Measurements from ENCODE around the gene DNAAF1. TPM values are rescaled to one million over a fixed set of nuclear protein-coding genes. Genes with fewer than 3 reads are reported as not detected.

Gene DNAAF1
- total and polyA plus RNA-seq, 2 donors (not counting 3 experiments of a cell fraction or from before 2014, with no cell fraction given), result 0.01 TPM; not detected in 1

- Histone ChIP-seq H3K79me2 (ENCODE audit: control insufficient read depth, insufficient read depth, low read length) (peaks cover 13% of the 10 kb centered on the region), H3K9me1 (replicated peaks; ENCODE audit: control insufficient read depth, extremely low read depth, insufficient read depth, low read length) (no peaks in the 10 kb centered on the region), H4K20me1 (replicated peaks; ENCODE audit: control insufficient read depth, extremely low read depth, insufficient read depth, low read length) (no peaks in the 10 kb centered on the region), H3K36me3 (ENCODE audit: control insufficient read depth in 2 of 2, extremely low read depth in 1 of 2, insufficient read depth in 2 of 2, low read length in 2 of 2) (peaks cover 4 to 5% of the 10 kb centered on the region in 2 experiments), H3K4me2 (ENCODE audit: insufficient read depth, low read length) (no peak overlapping the region), H2AFZ (ENCODE audit: low read depth, low read length) (no peak overlapping the region), H3K4me3 (replicated peaks in 1 of 3; ENCODE audit: insufficient read depth in 1 of 3, low read depth in 1 of 3, low read length in 3 of 3) (no peak overlapping the region), H3K4me1 (ENCODE audit: control insufficient read depth, extremely low read depth, insufficient read depth, low read length) (peaks cover 10% of the 10 kb centered on the region), H3K27me3 (ENCODE audit: control insufficient read depth in 2 of 2, insufficient read depth in 2 of 2, low read length in 2 of 2) (no peaks in the 10 kb centered on the region), H3K9me3 (replicated peaks; ENCODE audit: control insufficient read depth, insufficient read depth, low read length) (no peaks in the 10 kb centered on the region), H3K9ac (replicated peaks; ENCODE audit: extremely low read depth, insufficient read depth, low read length) (no peak overlapping the region), H3K27ac (ENCODE audit: insufficient read depth, low read depth, low read length) (no peak overlapping the region)
- intact Hi-C loops (cut with micrococcal nuclease), result no loop called here
- DNase-seq (ENCODE audit: low read depth, low spot score) (no peak), FAIRE-seq (no peak)
- TF ChIP-seq GATA2 (IDR thresholded peaks at IDR 0.05; ENCODE audit: insufficient read depth, insufficient read length, low read depth, low read length) (no peak), EZH2 (IDR thresholded peaks at IDR 0.05; ENCODE audit: borderline replicate concordance, low read depth, low read length, severe bottlenecking) (no peak), POLR2A (IDR thresholded peaks at IDR 0.05; ENCODE audit: low read depth, low read length) (no peak), POLR2AphosphoS5 (IDR thresholded peaks at IDR 0.05; ENCODE audit: insufficient read depth, low read depth, low read length) (no peak)
- TF ChIP-seq, protein P1, sequence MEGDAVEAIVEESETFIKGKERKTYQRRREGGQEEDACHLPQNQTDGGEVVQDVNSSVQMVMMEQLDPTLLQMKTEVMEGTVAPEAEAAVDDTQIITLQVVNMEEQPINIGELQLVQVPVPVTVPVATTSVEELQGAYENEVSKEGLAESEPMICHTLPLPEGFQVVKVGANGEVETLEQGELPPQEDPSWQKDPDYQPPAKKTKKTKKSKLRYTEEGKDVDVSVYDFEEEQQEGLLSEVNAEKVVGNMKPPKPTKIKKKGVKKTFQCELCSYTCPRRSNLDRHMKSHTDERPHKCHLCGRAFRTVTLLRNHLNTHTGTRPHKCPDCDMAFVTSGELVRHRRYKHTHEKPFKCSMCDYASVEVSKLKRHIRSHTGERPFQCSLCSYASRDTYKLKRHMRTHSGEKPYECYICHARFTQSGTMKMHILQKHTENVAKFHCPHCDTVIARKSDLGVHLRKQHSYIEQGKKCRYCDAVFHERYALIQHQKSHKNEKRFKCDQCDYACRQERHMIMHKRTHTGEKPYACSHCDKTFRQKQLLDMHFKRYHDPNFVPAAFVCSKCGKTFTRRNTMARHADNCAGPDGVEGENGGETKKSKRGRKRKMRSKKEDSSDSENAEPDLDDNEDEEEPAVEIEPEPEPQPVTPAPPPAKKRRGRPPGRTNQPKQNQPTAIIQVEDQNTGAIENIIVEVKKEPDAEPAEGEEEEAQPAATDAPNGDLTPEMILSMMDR (IDR thresholded peaks at IDR 0.05; ENCODE audit: extremely low read depth in 1 of 2, insufficient read depth in 1 of 2, low read depth in 1 of 2, low read length in 2 of 2), result no peak
- dilution Hi-C loops (cut with MboI; ENCODE audit: extremely low pct_ligation_motif_present, low sequenced_read_pairs), result no loop called here
- ChIA-PET CTCF (interaction anchor here (0.8 kb wide), 1 partner anchor 157 kb away, joined by 4 read pairs; no protein-coding TSS in a partner anchor), POLR2A (no interaction called here)
- no TSS peak for BruUV-seq (replicated peaks)
These were observed 25.1 kb upstream of the DNAAF1 start for GRCh38 chr16:84120023-84120422.

DNA sequence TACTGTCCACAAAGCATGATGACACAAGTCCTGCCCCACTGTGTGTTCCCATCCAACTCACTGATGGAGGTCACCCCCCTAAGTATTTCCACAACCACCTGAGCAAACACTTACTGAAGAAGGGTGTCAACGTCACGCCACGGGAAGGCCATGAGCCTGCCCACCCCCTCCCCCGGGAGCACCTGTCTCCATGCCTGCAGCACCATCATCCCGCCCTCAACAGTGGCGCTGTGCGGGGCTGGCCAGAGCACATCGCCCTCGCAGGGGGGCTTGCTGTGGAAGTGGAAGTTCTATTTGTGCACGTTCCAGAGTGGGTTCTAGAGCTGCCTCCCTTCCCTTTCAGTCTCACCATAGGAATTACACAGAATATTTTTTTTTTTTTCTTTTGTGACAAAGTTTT is 24.1 kb upstream of the DNAAF1 start:
- Histone ChIP-seq H4K20me1 (replicated peaks; ENCODE audit: control insufficient read depth, extremely low read depth, insufficient read depth, low read length) (no peaks in the 10 kb centered on the region), H3K4me2 (ENCODE audit: insufficient read depth, low read length) (no peak overlapping the region), H3K36me3 (ENCODE audit: control insufficient read depth in 2 of 2, extremely low read depth in 1 of 2, insufficient read depth in 2 of 2, low read length in 2 of 2) (peaks cover 4 to 5% of the 10 kb centered on the region in 2 experiments), H3K27me3 (ENCODE audit: control insufficient read depth in 2 of 2, insufficient read depth in 2 of 2, low read length in 2 of 2) (no peaks in the 10 kb centered on the region), H3K4me1 (ENCODE audit: control insufficient read depth, extremely low read depth, insufficient read depth, low read length) (peaks cover 4% of the 10 kb centered on the region), H3K9me3 (replicated peaks; ENCODE audit: control insufficient read depth, insufficient read depth, low read length) (no peaks in the 10 kb centered on the region), H3K9ac (replicated peaks; ENCODE audit: extremely low read depth, insufficient read depth, low read length) (no peak overlapping the region), H2AFZ (ENCODE audit: low read depth, low read length) (no peak overlapping the region), H3K9me1 (replicated peaks; ENCODE audit: control insufficient read depth, extremely low read depth, insufficient read depth, low read length) (no peaks in the 10 kb centered on the region), H3K27ac (ENCODE audit: insufficient read depth, low read depth, low read length) (no peak overlapping the region), H3K79me2 (ENCODE audit: control insufficient read depth, insufficient read depth, low read length) (peaks cover 3% of the 10 kb centered on the region), H3K4me3 (replicated peaks in 1 of 3; ENCODE audit: insufficient read depth in 1 of 3, low read depth in 1 of 3, low read length in 3 of 3) (no peak overlapping the region)
- no peak for FAIRE-seq
- ChIA-PET CTCF (no interaction called here), POLR2A (no interaction called here)
- DNase-seq (ENCODE audit: low read depth, low spot score), result no peak
- intact Hi-C loops (cut with micrococcal nuclease) (no loop called here), dilution Hi-C loops (cut with MboI; ENCODE audit: extremely low pct_ligation_motif_present, low sequenced_read_pairs) (no loop called here)
- TF ChIP-seq MYC (IDR thresholded peaks at IDR 0.05; ENCODE audit: low read depth, low read length) (no peak), MAX (IDR thresholded peaks at IDR 0.05; ENCODE audit: insufficient read depth, insufficient read length) (no peak), FOS (IDR thresholded peaks at IDR 0.05; ENCODE audit: borderline replicate concordance, insufficient read depth, low read length) (no peak), JUN (IDR thresholded peaks at IDR 0.05; ENCODE audit: borderline replicate concordance, insufficient read depth, insufficient read length, low read depth) (no peak), POLR2A (IDR thresholded peaks at IDR 0.05; ENCODE audit: low read depth, low read length) (no peak), POLR2AphosphoS5 (IDR thresholded peaks at IDR 0.05; ENCODE audit: insufficient read depth, low read depth, low read length) (no peak), GATA2 (IDR thresholded peaks at IDR 0.05; ENCODE audit: insufficient read depth, insufficient read length, low read depth, low read length) (no peak), EZH2 (IDR thresholded peaks at IDR 0.05; ENCODE audit: borderline replicate concordance, low read depth, low read length, severe bottlenecking) (no peak)
- TF ChIP-seq, protein P1 (IDR thresholded peaks at IDR 0.05; ENCODE audit: extremely low read depth in 1 of 2, insufficient read depth in 1 of 2, low read depth in 1 of 2, low read length in 2 of 2), result no peak
- BruUV-seq (replicated peaks), result no TSS peak
